ENCODE measurements around the gene ASB16.
"Not testable (repeated sequence)": the region's sequence is repeated elsewhere in the genome, so short reads cannot be mapped to it uniquely, and the experiment has no call there.

Gene ASB16

DNA sequence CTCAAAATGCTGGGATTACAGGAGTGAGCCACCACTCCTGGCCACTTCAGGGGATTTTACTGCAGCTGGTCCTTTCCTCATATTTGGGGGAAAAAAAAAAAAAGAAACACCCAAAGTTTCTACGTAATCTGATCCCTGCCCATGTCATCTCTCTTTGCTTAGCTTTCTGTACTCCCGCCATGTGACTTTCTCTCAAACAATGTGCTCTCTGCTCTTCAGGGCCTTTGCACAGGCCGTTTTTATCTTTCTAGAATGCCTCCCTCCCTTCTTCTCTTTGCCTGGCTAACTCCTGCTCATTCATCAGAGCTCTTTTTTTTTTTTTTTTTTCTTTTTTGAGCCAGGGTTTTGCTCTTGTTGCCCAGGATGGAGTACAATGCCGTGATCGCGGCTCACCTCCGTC, 42.1 kb upstream of the ASB16 start:
- DNase-seq (ENCODE audit: low read depth), result no peak
- TF ChIP-seq, protein P1, sequence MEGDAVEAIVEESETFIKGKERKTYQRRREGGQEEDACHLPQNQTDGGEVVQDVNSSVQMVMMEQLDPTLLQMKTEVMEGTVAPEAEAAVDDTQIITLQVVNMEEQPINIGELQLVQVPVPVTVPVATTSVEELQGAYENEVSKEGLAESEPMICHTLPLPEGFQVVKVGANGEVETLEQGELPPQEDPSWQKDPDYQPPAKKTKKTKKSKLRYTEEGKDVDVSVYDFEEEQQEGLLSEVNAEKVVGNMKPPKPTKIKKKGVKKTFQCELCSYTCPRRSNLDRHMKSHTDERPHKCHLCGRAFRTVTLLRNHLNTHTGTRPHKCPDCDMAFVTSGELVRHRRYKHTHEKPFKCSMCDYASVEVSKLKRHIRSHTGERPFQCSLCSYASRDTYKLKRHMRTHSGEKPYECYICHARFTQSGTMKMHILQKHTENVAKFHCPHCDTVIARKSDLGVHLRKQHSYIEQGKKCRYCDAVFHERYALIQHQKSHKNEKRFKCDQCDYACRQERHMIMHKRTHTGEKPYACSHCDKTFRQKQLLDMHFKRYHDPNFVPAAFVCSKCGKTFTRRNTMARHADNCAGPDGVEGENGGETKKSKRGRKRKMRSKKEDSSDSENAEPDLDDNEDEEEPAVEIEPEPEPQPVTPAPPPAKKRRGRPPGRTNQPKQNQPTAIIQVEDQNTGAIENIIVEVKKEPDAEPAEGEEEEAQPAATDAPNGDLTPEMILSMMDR (conservative IDR thresholded peaks at IDR 0.05; ENCODE audit: low read depth, low read length), result no peak

DNA sequence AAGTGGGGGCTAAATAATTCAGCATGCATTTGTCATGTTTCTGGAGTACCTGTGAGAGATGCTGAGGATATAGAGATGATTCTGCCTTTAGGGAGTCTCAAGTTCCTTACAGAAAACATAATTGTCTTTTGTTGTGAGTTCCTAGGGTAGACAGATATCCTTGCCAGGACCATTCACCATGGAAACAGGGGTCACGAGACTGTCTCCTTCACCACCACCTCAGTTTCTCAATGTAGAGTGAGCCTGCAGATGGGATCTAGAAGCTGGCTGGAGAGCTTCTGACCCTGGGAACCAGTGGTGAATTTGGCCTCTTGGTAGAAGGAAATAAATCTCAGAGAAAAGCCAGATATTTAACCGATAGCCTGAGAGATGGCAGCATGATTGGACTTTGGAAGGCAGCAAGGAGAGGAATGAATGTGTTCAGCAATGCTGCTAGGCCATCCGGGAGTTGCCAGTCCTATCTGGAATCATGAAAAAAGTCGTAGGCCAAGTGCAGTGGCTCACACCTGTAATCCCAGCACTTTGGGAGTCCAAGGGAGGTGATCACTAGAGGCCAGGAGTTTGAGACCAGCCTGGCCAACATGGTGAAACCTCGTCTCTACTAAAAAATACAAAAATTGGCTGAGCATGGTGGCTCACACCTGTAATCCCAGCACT, 39.7 kb upstream of the ASB16 start:
- H3K4me3 ChIP-seq (ENCODE audit: low read depth, low read length), result no peak overlapping the region
- TF ChIP-seq, protein P1 (conservative IDR thresholded peaks at IDR 0.05; ENCODE audit: low read depth, low read length), result no peak
- DNase-seq (ENCODE audit: low read depth), result no peak

More for the DNA sequence above, 42.1 kb upstream of the ASB16 start:
- H3K4me3 ChIP-seq (ENCODE audit: low read depth, low read length), result no peak overlapping the region

DNA sequence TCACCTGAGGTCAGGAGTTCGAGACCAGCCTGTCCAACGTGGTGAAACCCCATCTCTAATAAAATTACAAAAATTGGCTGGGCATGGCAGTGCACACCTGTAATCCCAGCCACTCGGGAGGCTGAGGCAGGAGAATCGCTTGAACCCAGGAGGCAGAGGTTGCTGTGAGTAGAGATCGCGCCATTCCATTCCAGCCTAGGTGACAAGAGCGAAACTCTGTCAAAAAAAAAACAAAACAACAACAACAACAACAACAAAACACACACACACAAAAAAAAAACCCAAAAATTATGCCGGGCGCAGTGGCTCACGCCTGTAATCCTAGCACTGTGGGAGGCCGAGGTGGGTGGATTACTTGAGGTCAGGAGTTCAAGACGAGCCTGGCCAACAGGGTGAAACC, 39.1 kb upstream of the ASB16 start:
- not testable (repeated sequence) for DNase-seq (ENCODE audit: low read depth); H3K4me3 ChIP-seq (ENCODE audit: low read depth, low read length)

DNA sequence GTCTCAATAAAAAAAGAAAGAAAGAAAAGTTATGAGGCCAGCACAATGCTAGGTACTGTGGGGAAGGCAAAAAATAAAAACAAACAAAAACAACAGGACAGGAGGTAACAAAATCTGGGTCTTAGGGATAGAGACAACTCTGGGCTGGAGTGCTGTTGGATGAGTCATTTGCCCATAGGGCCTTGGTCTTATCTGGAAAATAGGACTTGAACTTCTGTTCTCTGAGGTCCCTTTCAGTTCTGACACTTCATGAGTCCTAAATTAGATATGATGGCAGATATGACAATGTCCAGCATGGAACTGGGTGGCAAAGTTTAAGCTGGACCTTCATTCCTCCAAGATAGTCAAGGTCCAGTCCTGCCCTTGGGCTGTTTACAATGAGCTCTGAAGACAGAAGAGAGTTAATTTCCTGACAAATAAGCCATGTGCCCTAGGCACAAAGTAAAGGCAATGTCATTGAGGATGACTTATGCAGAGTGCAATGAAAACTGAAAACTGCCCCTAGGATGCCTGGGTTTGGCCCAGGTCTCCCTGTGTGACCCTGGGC, 38.2 kb upstream of the ASB16 start:
- TF ChIP-seq, protein P1 (conservative IDR thresholded peaks at IDR 0.05; ENCODE audit: low read depth, low read length), result no peak
- DNase-seq (ENCODE audit: low read depth), result no peak
- no peak overlapping the region for H3K4me3 ChIP-seq (ENCODE audit: low read depth, low read length)

DNA sequence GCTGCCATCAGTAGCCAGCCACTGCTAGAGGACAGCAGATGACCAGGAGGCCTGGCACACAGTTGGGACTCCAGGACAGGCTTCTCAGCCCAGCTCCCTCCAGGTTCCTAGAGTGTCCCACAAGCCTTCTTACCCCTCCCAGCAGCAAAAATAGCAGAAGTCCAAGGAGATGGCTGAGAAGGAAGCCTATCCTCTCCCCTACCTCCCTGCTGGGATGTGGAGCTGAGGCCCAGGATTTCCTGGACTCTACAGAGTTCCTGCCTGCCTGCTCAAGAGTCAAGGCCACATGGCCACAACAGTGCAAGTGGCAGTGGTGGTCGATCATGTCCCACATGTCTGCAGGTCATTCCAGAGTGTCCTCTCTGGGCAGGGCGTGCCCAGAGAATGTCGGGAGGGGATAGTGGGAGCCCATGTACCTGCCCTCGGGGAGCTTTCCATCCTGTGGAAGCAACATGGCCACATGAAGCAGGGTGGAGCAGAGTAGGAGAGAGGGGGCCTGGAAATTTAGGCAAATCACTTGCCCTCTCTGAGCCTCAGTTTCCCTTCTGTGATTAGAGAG, 36.5 kb upstream of the ASB16 start:
- H3K4me3 ChIP-seq (ENCODE audit: low read depth, low read length), result no peak overlapping the region
- TF ChIP-seq, protein P1 (conservative IDR thresholded peaks at IDR 0.05; ENCODE audit: low read depth, low read length), result no peak
- DNase-seq (ENCODE audit: low read depth), result no peak

DNA sequence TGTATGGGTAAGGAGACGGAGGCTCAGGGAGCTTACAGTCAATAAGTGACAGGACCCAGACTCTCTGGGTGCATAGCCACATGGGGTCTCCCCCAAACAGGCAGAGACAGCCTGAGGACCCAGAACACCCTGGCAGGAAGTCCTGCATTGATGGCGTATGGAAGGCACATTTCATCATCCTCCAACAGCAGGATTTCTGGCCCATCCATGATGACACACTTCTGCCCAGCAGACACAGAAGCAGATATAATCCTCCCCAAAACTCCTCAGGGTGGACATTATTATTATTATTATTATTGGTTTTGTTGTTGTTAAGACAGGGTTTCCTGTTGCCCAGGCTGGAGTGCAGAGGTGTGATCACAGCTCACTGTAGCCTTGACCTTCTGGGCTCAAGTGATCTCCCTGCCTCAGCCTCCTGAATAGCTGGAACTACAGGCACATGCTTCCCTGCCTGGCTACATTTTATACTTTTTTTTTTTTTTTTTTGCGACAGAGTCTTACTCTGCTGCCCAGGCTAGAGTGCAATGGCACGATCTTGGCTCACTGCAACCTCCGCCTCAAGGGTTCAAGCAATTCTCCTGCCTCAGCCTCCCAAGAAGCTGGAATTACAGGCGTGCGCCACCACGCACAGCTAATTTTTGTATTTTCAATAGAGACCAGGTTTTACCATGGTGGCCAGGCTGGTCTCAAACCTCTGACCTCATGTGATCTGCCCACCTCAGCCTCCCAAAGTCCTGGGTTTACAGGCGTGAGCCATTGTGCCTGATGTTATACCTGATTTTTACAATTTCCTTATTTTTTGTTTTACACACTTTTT, 35.5 kb upstream of the ASB16 start:
- no peak overlapping the region for H3K4me3 ChIP-seq (ENCODE audit: low read depth, low read length)
- DNase-seq (ENCODE audit: low read depth), result no peak
- TF ChIP-seq, protein P1 (conservative IDR thresholded peaks at IDR 0.05; ENCODE audit: low read depth, low read length), result no peak
